ENCODE results near the gene SGPL1.

DNA sequence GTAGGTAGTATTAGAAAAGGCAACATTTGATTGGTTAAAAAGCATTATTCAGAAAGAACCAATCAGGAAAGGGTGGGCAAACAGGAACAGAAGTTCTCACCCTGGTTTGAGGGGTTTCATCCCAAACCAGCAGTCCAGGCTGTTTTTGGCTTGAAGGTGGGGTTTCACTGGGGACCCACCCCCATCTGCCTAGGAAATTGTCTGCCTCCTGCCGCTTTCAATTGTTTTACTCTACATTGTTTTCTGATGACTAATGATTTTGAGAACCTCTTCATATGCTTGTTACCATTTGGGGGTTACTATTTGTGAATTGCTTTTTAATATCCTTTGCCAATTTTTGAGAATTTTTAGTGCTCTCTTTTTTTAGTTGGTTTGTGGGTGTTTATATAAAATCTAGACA lies 75.9 kb downstream of the SGPL1 start:
- TF ChIP-seq, protein P1, sequence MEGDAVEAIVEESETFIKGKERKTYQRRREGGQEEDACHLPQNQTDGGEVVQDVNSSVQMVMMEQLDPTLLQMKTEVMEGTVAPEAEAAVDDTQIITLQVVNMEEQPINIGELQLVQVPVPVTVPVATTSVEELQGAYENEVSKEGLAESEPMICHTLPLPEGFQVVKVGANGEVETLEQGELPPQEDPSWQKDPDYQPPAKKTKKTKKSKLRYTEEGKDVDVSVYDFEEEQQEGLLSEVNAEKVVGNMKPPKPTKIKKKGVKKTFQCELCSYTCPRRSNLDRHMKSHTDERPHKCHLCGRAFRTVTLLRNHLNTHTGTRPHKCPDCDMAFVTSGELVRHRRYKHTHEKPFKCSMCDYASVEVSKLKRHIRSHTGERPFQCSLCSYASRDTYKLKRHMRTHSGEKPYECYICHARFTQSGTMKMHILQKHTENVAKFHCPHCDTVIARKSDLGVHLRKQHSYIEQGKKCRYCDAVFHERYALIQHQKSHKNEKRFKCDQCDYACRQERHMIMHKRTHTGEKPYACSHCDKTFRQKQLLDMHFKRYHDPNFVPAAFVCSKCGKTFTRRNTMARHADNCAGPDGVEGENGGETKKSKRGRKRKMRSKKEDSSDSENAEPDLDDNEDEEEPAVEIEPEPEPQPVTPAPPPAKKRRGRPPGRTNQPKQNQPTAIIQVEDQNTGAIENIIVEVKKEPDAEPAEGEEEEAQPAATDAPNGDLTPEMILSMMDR (IDR thresholded peaks at IDR 0.05; ENCODE audit: control extremely low read depth in 1 of 3, insufficient read depth in 1 of 3, low read depth in 1 of 3, low read length in 3 of 3), result no peak
- TF ChIP-seq POLR2A (IDR thresholded peaks at IDR 0.05; ENCODE audit: control extremely low read depth in 1 of 2, low read depth in 2 of 2, low read length in 2 of 2) (no peak), GABPA (IDR thresholded peaks at IDR 0.05; ENCODE audit: borderline replicate concordance, insufficient read depth, low read length) (no peak), TAF1 (IDR thresholded peaks at IDR 0.05; ENCODE audit: low read depth, low read length) (no peak), RAD21 (IDR thresholded peaks at IDR 0.05 in 1 of 2, conservative IDR thresholded peaks at IDR 0.05 in 1 of 2; ENCODE audit: low read depth in 2 of 2, low read length in 2 of 2) (no peak), GTF2F1 (IDR thresholded peaks at IDR 0.05; ENCODE audit: borderline replicate concordance, low read depth, low read length) (no peak), CREB1 (IDR thresholded peaks at IDR 0.05) (no peak)
